ENCODE results near the gene NPAS1.
"Not testable (repeated sequence)": the region's sequence is repeated elsewhere in the genome, so short reads cannot be mapped to it uniquely, and the experiment has no call there.

The NPAS1 gene

GRCh38 chr19:47075941-47076340, 56.3 kb downstream of the NPAS1 start:
- in situ Hi-C loops (cut with HindIII; ENCODE audit: low pct_ligation_motif_present, low sequenced_read_pairs), result no loop called here
- TF ChIP-seq CTCF (IDR thresholded peaks at IDR 0.05; ENCODE audit: low read depth, low read length, missing control alignments), result no peak
- no peaks in the 10 kb centered on the region for H3K27me3 ChIP-seq (replicated peaks)
- H3K4me3 ChIP-seq (ENCODE audit: low read depth, low read length), result no peak overlapping the region
- no peak for DNase-seq
- H3K27ac ChIP-seq, result no peak overlapping the region
- peaks cover 37% of the 10 kb centered on the region for H3K36me3 ChIP-seq (replicated peaks)

GRCh38 chr19:47078351-47078750, 58.7 kb downstream of the NPAS1 start:
- H3K27me3 ChIP-seq (replicated peaks); DNase-seq; in situ Hi-C loops (cut with HindIII; ENCODE audit: low pct_ligation_motif_present, low sequenced_read_pairs); H3K27ac ChIP-seq; H3K4me3 ChIP-seq (ENCODE audit: low read depth, low read length): not testable (repeated sequence)
- peaks cover 48% of the 10 kb centered on the region for H3K36me3 ChIP-seq (replicated peaks)

- no peaks in the 10 kb centered on the region for H3K27me3 ChIP-seq (replicated peaks)
- peaks cover 66% of the 10 kb centered on the region for H3K36me3 ChIP-seq (replicated peaks)
- DNase-seq, result no peak
- TF ChIP-seq CTCF (IDR thresholded peaks at IDR 0.05; ENCODE audit: low read depth, low read length, missing control alignments), result no peak
- no peak overlapping the region for H3K27ac ChIP-seq
- in situ Hi-C loops (cut with HindIII; ENCODE audit: low pct_ligation_motif_present, low sequenced_read_pairs), result no loop called here
- no peak overlapping the region for H3K4me3 ChIP-seq (ENCODE audit: low read depth, low read length)
Measured at GRCh38 chr19:47081095-47081494, 61.5 kb downstream of the NPAS1 start.

GRCh38 chr19:47082493-47082892, 62.9 kb downstream of the NPAS1 start:
- TF ChIP-seq CTCF (IDR thresholded peaks at IDR 0.05; ENCODE audit: low read depth, low read length, missing control alignments), result no peak
- Histone ChIP-seq H3K27ac (no peak overlapping the region), H3K27me3 (replicated peaks) (no peaks in the 10 kb centered on the region), H3K4me3 (ENCODE audit: low read depth, low read length) (no peak overlapping the region), H3K36me3 (replicated peaks) (peaks cover 66% of the 10 kb centered on the region)
- DNase-seq, result no peak
- in situ Hi-C loops (cut with HindIII; ENCODE audit: low pct_ligation_motif_present, low sequenced_read_pairs), result no loop called here

GRCh38 chr19:47084879-47085439, 65.3 kb downstream of the NPAS1 start:
- peaks cover 79% of the 10 kb centered on the region for H3K36me3 ChIP-seq (replicated peaks)
- no peak for TF ChIP-seq CTCF (IDR thresholded peaks at IDR 0.05; ENCODE audit: low read depth, low read length, missing control alignments)
- no peak overlapping the region for H3K27ac ChIP-seq
- in situ Hi-C loops (cut with HindIII; ENCODE audit: low pct_ligation_motif_present, low sequenced_read_pairs), result no loop called here
- H3K27me3 ChIP-seq (replicated peaks), result no peaks in the 10 kb centered on the region
- H3K4me3 ChIP-seq (ENCODE audit: low read depth, low read length), result no peak overlapping the region
- no peak for DNase-seq

- peaks cover 74% of the 10 kb centered on the region for H3K36me3 ChIP-seq (replicated peaks)
- H3K27me3 ChIP-seq (replicated peaks), result no peaks in the 10 kb centered on the region
- no peak overlapping the region for H3K4me3 ChIP-seq (ENCODE audit: low read depth, low read length)
- DNase-seq, result no peak
- in situ Hi-C loops (cut with HindIII; ENCODE audit: low pct_ligation_motif_present, low sequenced_read_pairs), result no loop called here
- no peak for TF ChIP-seq CTCF (IDR thresholded peaks at IDR 0.05; ENCODE audit: low read depth, low read length, missing control alignments)
- H3K27ac ChIP-seq, result no peak overlapping the region
Measured at GRCh38 chr19:47086280-47086679, 66.6 kb downstream of the NPAS1 start.
